IPS DF 19.7 (cell line): ENCODE measurements around the gene ARAF.
A peak's percentile ranks its signal among the peaks of the same experiment; 100 is the strongest.
"Not testable (repeated sequence)": the region's sequence is repeated elsewhere in the genome, so short reads cannot be mapped to it uniquely, and the experiment has no call there.

ENCODE experiments used
- DNase-seq: peaks from one replicate; pipeline ENCODE4 v3.0.0-alpha.2; 2013; ENCODE audit warnings: low read depth, low spot score

ARAF gene

DNA sequence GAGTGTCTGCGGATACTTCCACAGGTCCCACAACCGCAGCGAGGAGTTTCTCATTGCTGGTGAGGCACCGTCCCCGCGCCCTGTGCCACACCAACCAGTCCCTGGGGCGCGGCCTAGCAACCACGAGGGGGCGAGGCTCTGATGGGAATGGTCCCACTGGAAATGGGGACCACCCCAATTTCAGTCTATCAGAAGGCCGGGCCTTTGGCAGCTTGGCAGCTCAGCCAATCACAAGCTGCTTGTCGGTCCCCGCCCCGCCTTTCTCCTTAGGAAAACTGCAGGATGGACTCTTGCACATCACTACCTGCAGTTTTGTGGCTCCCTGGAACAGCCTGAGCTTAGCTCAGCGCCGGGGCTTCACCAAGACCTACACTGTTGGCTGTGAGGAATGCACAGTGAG is 24.3 kb downstream of the ARAF start:
- DNase-seq: no peak

GRCh38 chrX:47586043-47586787 is 25.2 kb downstream of the ARAF start:
- no peak for DNase-seq

DNA sequence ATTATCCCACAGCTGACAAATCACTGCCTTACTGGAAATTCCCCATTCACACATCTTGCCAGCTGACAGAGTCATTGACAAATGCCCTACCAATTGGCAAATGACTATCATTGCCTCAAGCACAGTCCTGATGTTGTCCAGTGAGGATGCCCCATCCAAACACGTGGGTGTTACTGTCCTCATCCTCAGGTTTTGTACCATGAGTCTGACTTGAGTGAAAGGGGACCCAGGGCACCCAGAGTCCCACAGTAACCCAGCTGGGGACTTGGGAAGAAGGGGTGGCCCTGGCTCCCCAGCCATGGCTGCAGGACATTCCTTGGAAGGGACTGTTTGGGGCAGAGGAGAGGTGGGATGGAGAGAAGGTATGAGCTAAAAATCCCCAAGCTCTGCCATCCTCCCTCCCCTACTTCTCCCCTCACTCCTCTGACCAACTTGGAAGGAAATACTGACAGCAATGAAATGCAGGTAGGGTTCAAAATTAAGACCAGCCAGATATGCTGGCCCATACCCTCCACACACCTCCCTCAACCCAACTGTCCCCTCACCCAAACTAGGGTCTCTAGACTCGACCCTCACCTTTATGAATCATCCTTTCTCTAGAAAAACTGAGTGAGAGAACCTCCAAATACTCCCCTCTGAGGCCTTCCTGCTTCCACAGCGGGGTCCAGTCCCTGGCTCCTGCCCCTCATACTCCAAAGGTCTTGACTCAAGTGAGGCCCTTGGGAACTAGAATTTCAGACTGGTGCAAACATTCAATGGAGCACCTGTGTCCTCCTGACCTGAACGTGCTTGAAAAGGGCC is 26.3 kb downstream of the ARAF start:
- DNase-seq: no peak

DNA sequence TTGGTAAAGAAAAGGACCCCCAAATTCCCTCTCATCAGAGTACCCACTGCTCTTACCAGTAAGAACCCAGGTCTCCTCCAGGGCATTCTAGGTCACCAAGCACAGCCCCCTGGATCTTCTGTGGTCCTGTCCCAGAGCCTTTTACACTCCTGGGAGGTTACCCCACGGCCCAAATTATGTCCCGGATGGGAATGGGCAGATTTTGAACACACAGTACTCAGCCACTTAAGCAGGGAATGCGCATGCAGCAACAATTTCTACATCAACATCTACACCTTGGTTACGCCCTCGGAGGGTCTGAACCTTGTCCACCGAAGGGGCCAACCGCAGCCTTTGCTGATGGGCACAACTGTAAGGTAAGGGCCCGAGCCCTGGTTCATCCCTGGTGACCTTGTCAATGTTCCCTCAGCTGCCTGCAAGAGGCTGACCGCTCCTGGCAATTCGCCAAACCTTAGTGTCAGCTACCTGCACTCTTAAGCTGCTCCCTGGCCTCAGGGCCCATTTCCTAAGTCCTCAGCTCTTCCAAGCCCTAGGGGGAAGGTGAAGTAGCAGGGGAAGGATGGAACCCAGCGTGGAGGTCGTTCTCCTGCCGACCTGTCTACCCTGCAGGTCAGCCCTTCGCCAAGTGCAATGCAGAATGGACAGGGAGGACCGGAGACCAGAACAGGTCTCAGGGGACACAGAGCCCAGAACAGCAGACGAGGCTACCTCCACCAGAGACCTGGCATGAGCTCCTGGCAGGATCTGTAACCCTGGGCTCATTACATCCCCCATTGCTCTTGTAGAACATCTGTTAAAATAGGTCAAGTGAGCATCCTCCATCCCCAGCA is 27.1 kb downstream of the ARAF start:
- no peak for DNase-seq

- DNase-seq: no peak
Measured at GRCh38 chrX:47590984-47591383, 30.0 kb downstream of the ARAF start.

DNA sequence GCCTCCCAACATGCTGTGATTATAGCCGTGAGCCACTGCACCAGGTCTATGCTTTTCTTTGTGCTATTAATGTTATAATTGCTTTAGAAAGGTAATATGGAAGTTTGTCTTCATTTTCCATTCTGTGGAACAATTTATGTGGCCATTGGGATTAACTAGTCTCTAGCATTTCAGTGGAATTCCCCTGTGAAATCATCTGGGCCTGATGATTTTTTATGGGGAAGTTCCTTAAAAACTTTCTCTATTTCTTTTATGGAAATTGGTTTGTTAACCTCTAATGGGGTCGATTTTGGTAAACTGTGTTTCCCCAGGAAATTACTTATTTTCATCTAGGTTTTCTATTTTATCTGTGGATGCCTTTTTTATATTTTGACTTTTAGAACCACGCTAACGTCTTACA is 32.5 kb downstream of the ARAF start:
- DNase-seq: no peak

DNA sequence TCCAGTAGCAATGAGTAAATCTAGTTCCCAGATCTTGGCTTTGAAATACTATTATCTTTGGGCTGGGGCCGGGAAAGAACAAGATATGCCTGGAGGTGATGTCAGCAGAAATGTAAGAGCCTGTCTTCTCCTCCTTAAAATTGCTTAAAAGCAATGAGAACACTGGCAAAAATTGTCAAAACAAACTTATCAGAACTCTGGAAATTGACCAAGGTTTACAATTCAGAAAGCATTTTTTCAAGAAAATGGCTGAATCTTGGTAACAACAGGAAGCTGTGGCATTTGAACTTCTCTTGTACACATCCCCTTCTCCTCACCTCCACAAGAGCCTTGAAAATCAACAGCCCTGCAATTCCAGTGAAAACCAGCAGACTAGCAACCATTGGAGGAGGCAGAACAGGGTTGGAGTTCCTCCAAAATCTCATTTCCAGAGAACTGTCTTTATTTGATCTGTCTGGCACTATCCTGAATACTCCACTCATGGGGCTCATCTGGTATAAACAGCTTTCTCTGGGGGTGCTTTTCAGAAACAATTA is 34.8 kb downstream of the ARAF start:
- DNase-seq: no peak

DNA sequence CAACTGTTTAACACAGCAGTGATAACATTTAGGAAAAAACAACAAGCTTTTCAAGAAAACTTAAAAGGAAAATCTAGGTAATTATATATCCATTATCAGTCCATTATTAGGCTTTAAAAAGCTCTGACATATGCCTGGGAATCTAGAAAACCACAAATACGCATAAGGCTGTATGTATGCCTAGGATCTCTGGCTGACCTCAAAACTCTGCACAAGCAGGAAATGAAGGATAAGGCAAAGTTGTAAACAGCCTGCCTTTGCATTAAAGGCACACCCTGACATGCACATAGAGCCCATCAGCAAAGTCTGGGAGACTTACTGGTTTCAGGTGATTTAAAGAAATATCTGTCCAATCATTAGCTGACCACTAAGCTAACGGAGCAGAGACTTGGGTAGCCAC is 35.3 kb downstream of the ARAF start:
- no peak for DNase-seq

- DNase-seq: no peak
Measured at GRCh38 chrX:47597222-47597621, 36.2 kb downstream of the ARAF start.

DNA sequence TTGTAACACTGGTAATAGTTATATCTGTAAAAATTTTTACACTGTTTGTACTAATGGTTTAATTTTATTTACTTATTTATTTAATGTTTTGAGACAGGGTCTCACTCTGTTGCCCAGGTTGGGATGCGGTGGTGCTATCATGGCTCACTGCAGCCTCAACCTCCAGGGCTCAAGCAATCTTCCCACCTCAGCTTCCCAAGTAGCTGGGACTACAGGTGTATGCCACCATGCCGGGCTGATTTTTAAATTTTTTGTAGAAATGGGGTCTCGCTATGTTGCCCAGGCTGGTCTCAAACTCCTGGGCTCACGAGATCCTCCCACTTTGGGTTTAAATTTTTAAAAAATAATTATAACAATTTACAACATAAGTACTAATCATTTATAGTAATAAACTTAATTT is 42.1 kb downstream of the ARAF start:
- not testable (repeated sequence) for DNase-seq

DNA sequence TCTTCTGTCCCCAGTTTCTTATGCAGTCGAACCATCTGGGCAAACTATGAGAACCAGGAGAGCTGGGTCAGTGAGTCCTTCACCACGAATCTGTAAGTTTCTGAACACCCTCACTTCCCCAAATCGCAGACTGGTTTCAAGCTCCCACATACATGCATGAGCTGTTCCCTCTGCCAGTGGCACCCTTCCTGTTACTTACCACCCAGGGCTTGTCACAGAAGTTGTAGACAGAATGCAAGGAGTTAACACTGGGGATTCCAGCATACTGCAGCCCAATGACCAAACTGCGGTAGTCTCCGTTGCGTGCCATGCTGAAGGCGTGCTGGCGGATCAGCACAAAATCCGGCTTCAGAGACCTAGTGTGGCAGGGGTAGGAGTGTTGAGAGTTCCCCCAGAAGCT is 44.0 kb downstream of the ARAF start:
- no peak for DNase-seq

GRCh38 chrX:47607091-47607490 is 46.1 kb downstream of the ARAF start:
- DNase-seq: no peak

- DNase-seq: peak; percentile 73
Measured at GRCh38 chrX:47608130-47608810, 47.3 kb downstream of the ARAF start.

GRCh38 chrX:47610511-47610910 is 49.5 kb downstream of the ARAF start:
- no peak for DNase-seq

DNA sequence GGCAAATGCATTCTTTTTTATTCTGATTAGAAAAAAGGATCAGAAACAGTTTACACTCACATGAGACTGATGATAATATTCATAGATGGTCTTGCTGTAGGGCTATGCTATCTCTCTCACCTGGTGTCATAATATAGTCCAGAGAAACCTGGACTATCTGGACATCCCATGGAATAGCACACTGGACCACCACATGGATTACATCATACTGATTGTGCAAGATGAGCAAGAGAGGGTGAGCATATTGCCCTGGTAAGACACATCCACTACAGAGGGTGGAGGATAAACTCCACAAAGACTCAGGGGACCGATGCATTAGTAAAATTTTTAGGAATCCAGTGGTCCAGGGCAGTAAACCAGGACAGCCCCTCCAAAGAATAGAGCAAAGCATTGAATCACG is 50.5 kb downstream of the ARAF start:
- no peak for DNase-seq

DNA sequence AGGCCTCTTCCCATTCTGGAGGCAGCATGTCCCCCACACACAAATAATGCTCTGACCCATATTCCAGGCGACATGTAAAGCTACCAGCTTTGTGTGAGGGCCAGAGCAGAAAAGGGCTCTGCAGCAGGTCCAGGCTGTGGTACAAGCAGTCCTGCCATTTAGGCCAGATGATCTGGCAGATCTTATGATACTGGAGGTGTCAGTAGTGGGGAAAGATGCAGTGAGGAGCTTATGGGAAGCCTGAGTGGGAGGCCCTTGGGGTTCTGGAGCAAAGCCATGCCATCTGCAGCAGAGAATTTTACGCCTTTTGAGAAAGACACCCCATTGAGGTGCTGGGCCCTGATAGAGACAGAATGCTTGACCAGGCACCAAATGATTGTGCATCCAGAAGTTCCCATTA is 50.9 kb downstream of the ARAF start:
- no peak for DNase-seq

DNA sequence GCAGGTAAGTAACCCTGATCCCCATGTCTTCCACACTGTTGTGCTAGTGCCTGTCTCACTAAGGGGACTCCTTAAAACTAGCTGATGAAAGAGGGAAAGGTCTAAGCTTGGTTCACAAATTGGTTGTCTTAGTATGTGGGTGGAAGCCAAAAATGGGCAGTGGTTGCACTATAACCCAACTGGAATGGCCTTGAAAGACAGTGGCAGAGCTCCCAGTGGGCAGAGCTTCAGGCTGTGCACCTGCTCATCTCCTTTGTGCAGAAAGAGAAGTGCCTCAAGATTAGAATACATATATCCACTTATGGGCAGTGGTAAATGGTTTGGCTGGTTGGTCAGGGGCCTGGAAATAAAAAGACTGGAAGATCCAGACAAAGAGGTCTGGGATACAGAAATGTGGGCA is 51.4 kb downstream of the ARAF start:
- DNase-seq: no peak

DNA sequence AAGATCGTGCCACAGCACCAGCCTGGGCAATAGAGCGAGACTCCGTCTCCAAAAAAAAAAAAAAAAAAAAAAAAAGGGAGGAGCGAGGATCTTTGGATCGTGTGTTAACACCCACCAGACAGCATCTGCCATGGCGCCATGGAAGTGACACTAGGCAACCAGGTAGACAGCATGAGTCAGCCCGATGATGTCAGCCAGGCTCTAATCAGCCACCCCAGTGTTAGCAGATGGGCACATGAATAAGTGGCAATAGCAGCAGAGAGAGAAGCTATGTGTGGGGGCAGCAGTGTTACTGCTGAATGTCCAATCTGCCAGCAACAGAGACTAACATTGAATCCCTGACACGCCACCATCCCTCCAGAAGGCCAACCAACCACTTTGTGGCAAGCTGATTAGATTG is 52.1 kb downstream of the ARAF start:
- DNase-seq: no peak

DNA sequence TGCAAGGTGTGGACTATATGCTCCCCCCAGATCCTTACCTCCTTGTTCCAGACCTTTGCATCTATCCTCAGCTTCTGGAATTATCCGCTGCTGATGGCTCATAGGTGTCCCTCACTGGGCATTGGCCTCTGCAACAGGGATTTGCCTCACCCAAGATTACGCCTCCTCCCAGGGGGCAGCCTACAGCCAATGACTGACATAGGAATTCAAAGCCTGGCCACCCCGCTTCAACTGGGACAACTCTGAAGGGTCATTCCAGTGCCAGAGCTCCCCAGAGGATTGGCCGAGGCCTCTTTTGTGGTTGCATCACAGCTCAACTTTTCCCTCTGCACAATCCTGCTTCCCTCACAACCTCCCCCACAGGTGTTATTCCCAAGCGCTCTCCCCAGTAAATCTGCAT is 53.6 kb downstream of the ARAF start:
- no peak for DNase-seq

DNA sequence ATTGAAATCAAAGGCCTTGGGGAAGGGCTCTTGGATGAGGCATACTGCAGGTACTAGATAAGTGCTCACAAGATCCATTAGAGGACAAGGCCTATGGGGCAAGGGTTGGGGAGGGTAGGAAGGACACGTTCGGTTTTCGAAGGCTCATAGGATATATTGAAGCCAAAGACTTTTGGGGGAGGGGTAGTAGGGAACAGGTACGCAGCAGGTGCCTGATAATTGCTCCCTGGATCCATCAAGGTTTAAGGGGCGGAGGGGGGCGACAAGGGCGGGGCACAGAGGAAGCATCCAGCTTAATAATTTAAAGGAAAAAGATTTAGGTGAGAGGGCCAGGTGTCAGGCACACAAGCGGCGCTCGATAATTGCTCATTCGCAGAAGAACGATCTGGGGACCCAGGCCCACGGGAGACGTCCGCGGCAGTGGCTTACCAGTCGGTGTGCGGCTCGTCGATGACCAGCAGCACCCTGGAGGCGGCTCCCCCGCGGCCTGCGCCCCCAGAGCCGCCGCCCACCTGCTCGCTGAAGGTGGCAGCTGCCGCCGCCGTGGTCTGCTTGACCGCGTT is 58.0 kb downstream of the ARAF start:
- no peak for DNase-seq
